GM12878 (cell line): ENCODE measurements around the gene TACC2. TPM values are rescaled to one million over a fixed set of nuclear protein-coding genes. Genes with fewer than 3 reads are reported as not detected.

Source experiments
- ATAC-seq: fragments of 200-7000 bp; cut with Tn5 transposase; 3 replicates; pipeline ENCODE4 v1.9.1; 2020; ENCODE audit warnings: mild to moderate bottlenecking, moderate library complexity
- BruUV-seq: library from RNA; stranded (reverse); fragments of 400-500 nt; replicated peaks from 2 replicates; lab custom pipeline; 2021; lab: Mats Ljungman, UMichigan
- CTCF ChIA-PET: fragments of 300-600 bp; sonication (Branson Sonifier 250); formaldehyde crosslinking; extraction: SDS; loops from one replicate; lab custom pipeline; 2021; ENCODE audit warnings: inconsistent platforms; lab: Yijun Ruan, JAX
- POLR2A ChIA-PET: fragments of 350-600 bp; formaldehyde crosslinking; extraction: SDS; loops from one replicate; lab custom pipeline; 2021; ENCODE audit warnings: inconsistent platforms; lab: Charles Lee
- RAD21 ChIA-PET: fragments of 300-600 bp; sonication (Branson Sonifier 250); formaldehyde crosslinking; loops from one replicate; lab custom pipeline; 2023; ENCODE audit warnings: antibody characterized with exemption; ENCODE audit not compliant: unreplicated experiment; lab: Charles Lee
- SMC1A ChIA-PET: fragments of 300-600 bp; sonication (Branson Sonifier 250); formaldehyde crosslinking; loops from one replicate; lab custom pipeline; 2023; ENCODE audit not compliant: unreplicated experiment, uncharacterized antibody; lab: Charles Lee
- DNase-seq: peaks from one replicate; pipeline ENCODE4 v3.0.0-alpha.2; 2011; ENCODE audit warnings: low read depth, low spot score
- FAIRE-seq: peaks from 3 replicates; lab custom pipeline; 2011; peaks lifted over from hg19 to GRCh38; lab: Jason Lieb, UNC
- H2AFZ ChIP-seq: 2 replicates; pipeline ENCODE4 v1.6.0; 2011; ENCODE audit warnings: low read depth, low read length, control low read depth; ENCODE audit not compliant: control insufficient read depth
- H3K27ac ChIP-seq: 2 replicates; pipeline ENCODE4 v1.5.1; 2011; ENCODE audit warnings: control low read depth; ENCODE audit not compliant: control insufficient read depth, insufficient read depth
- H3K27me3 ChIP-seq, 2 experiments: replicated peaks in 1 of 2; 2 replicates each; pipeline versions ENCODE4 v1.6.0 to v1.6.1; 2011; ENCODE audit warnings: low read length in 1 of 2; ENCODE audit not compliant: control insufficient read depth in 2 of 2, insufficient read depth in 2 of 2
- H3K36me3 ChIP-seq, 2 experiments: 2 replicates each; pipeline ENCODE4 v1.5.1; 2011; ENCODE audit warnings: low read length in 1 of 2; ENCODE audit not compliant: control insufficient read depth in 2 of 2, insufficient read depth in 2 of 2
- H3K4me1 ChIP-seq: 2 replicates; pipeline ENCODE4 v1.6.1; 2011; ENCODE audit warnings: mild to moderate bottlenecking, low read length, moderate library complexity, mixed read lengths; ENCODE audit not compliant: control insufficient read depth, insufficient read depth
- H3K4me2 ChIP-seq: 2 replicates; pipeline ENCODE4 v1.6.0; 2011; ENCODE audit warnings: control low read depth; ENCODE audit not compliant: control insufficient read depth, insufficient read depth
- H3K4me3 ChIP-seq: fragments of 200-600 bp; sonication (generic); 2 replicates; pipeline ENCODE4 v1.5.1; 2016
- H3K79me2 ChIP-seq: 2 replicates; pipeline ENCODE4 v1.6.0; 2011; ENCODE audit warnings: low read length; ENCODE audit not compliant: control insufficient read depth, insufficient read depth
- H3K9ac ChIP-seq: 2 replicates; pipeline ENCODE4 v1.8.0; 2011; ENCODE audit warnings: low read length, control low read depth, mixed read lengths; ENCODE audit not compliant: control insufficient read depth, insufficient read depth
- H3K9me3 ChIP-seq: replicated peaks from 3 replicates; pipeline ENCODE4 v1.5.1; 2011; ENCODE audit warnings: mild to moderate bottlenecking, low read length; ENCODE audit not compliant: control insufficient read depth, insufficient read depth
- H4K20me1 ChIP-seq: 2 replicates; pipeline ENCODE4 v1.6.0; 2011; ENCODE audit not compliant: control insufficient read depth, insufficient read depth
- EED ChIP-seq: sonication (generic); IDR thresholded peaks from 2 replicates; pipeline ENCODE4 v1.6.1; 2016; ENCODE audit warnings: antibody characterized with exemption, low read depth
- HDAC2 ChIP-seq: fragments of 200-600 bp; sonication (generic); IDR thresholded peaks from 2 replicates; pipeline ENCODE4 v1.6.1; 2017
- WGBS: methylation state at CpG from one replicate; pipeline ENCODE4 v1.1.6; 2016; ENCODE audit warnings: low lambda C conversion rate; ENCODE audit not compliant: insufficient replicate concordance, insufficient coverage; ENCODE audit errors: missing lambda C conversion rate; 5-methylcytosine and 5-hydroxymethylcytosine counted together
- in situ Hi-C: fragments of 300-500 bp; cut with MboI; formaldehyde crosslinking; loops from 9 replicates; pipeline ENCODE4 v1.14.3; 2018; ENCODE audit warnings: mixed read lengths
- intact Hi-C: fragments of 100-400 bp; cut with micrococcal nuclease; formaldehyde crosslinking; loops from one replicate; pipeline ENCODE4 v1.14.2; 2022; ENCODE audit not compliant: unreplicated experiment
- polyA plus RNA-seq, 11 experiments: library from polyadenylated mRNA; depleted of rRNA in 4 of 11; unstranded in 6 of 11; stranded (reverse) in 5 of 11; fragments of >200 nt; fragmentation: Nextera tagmentation in 4 of 11; fragmentation: Illumina TruSeq in 1 of 11; extraction: Ambion mirVana in 4 of 11; extraction: Trizol in 1 of 11; gene quantifications; 1 replicate in 1 of 11; 2 replicates in 10 of 11; pipeline versions ENCODE4 v1.2.1 to v1.2.3, GENCODE V29; 2011 to 2016; ENCODE audit warnings: inconsistent platforms in 2 of 11, missing spikeins in 2 of 11, low read depth in 1 of 11
- total RNA-seq, 4 experiments: library from RNA; depleted of rRNA in 3 of 4; stranded (reverse); fragments of >200 nt in 3 of 4; fragmentation: Illumina TruSeq in 1 of 4; extraction: Trizol in 1 of 4; gene quantifications; 2 replicates each; pipeline versions ENCODE4 v1.2.1 to v1.2.3, GENCODE V29; 2013 to 2021
- TF ChIP-seq, protein P1 (sequence below): fragments of 450-650 bp; IDR thresholded peaks from 2 replicates; pipeline ENCODE4 v1.6.1; 2016; ENCODE audit warnings: mild to moderate bottlenecking, moderate library complexity, borderline replicate concordance
- TF ChIP-seq, protein P2 (sequence below): fragments of 450-650 bp; IDR thresholded peaks from 2 replicates; pipeline ENCODE4 v1.6.1; 2017; ENCODE audit warnings: mild to moderate bottlenecking, moderate library complexity

The TACC2 gene
- total and polyA plus RNA-seq, 10 of the 15 experiments (the other 5 are each of a cell fraction or from before 2014, with no cell fraction given) = 0.07 to 0.64 (median 0.13) TPM; not detected in 5

DNA sequence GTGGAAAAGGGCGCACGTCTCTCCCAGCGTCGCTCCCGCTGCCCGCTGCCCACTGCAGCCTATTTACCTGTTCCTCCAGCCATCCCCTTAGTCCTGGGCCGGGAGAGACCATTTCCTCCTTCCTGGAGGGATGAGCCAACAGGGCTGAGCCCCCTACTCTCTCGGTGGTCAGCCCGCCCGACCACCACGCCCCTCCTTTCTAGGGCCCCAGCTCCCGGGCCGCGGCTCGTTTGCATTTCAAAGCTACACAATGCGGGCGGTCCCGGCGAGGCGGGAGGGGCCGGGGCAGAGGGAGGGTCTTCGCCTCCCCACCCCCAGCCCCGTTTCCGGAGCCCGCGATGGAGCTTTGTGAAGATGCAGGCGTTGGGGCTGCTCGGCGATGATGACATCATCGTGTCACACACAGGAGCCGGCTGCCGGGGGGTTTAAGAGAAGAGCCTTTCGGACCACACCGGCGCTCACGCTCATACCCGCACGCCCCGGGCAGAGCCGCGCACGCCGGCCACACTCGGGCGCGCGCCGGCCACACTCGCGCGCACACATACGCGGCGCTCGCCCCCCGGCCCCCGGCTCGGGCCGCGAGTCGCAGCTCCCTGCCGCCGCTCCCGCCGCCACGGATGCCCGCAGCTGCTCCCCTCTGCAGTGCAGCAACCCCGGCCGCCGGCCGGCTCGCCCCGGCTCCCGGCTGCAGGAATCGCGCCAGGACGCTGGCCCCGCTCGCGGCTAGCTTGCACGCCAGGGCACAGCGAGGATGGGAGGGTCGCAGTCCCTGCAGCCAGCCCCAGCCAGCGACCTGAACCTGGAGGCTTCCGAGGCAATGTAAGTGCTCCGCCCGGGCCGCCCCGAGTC, 174.4 kb downstream of the TACC2 start:
- H3K79me2 ChIP-seq = no peaks in the 10 kb centered on the region
- POLR2A ChIA-PET = no interaction called here
- no peak for FAIRE-seq
- no peak overlapping the region for H3K27ac ChIP-seq
- H4K20me1 ChIP-seq = no peaks in the 10 kb centered on the region
- CTCF ChIA-PET = no interaction called here
- H3K9me3 ChIP-seq = no peaks in the 10 kb centered on the region
- RAD21 ChIA-PET = no interaction called here
- no peak overlapping the region for H2AFZ ChIP-seq
- peaks cover 14 to 24% of the 10 kb centered on the region in 2 experiments for H3K27me3 ChIP-seq
- 12% methylated on average over 62 of the region's 89 CpGs for WGBS
- H3K4me3 ChIP-seq = no peak overlapping the region
- no peak for TF ChIP-seq EED
- TF ChIP-seq, protein P1, sequence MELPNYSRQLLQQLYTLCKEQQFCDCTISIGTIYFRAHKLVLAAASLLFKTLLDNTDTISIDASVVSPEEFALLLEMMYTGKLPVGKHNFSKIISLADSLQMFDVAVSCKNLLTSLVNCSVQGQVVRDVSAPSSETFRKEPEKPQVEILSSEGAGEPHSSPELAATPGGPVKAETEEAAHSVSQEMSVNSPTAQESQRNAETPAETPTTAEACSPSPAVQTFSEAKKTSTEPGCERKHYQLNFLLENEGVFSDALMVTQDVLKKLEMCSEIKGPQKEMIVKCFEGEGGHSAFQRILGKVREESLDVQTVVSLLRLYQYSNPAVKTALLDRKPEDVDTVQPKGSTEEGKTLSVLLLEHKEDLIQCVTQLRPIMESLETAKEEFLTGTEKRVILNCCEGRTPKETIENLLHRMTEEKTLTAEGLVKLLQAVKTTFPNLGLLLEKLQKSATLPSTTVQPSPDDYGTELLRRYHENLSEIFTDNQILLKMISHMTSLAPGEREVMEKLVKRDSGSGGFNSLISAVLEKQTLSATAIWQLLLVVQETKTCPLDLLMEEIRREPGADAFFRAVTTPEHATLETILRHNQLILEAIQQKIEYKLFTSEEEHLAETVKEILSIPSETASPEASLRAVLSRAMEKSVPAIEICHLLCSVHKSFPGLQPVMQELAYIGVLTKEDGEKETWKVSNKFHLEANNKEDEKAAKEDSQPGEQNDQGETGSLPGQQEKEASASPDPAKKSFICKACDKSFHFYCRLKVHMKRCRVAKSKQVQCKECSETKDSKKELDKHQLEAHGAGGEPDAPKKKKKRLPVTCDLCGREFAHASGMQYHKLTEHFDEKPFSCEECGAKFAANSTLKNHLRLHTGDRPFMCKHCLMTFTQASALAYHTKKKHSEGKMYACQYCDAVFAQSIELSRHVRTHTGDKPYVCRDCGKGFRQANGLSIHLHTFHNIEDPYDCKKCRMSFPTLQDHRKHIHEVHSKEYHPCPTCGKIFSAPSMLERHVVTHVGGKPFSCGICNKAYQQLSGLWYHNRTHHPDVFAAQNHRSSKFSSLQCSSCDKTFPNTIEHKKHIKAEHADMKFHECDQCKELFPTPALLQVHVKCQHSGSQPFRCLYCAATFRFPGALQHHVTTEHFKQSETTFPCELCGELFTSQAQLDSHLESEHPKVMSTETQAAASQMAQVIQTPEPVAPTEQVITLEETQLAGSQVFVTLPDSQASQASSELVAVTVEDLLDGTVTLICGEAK = no peak
- TF ChIP-seq, protein P2, sequence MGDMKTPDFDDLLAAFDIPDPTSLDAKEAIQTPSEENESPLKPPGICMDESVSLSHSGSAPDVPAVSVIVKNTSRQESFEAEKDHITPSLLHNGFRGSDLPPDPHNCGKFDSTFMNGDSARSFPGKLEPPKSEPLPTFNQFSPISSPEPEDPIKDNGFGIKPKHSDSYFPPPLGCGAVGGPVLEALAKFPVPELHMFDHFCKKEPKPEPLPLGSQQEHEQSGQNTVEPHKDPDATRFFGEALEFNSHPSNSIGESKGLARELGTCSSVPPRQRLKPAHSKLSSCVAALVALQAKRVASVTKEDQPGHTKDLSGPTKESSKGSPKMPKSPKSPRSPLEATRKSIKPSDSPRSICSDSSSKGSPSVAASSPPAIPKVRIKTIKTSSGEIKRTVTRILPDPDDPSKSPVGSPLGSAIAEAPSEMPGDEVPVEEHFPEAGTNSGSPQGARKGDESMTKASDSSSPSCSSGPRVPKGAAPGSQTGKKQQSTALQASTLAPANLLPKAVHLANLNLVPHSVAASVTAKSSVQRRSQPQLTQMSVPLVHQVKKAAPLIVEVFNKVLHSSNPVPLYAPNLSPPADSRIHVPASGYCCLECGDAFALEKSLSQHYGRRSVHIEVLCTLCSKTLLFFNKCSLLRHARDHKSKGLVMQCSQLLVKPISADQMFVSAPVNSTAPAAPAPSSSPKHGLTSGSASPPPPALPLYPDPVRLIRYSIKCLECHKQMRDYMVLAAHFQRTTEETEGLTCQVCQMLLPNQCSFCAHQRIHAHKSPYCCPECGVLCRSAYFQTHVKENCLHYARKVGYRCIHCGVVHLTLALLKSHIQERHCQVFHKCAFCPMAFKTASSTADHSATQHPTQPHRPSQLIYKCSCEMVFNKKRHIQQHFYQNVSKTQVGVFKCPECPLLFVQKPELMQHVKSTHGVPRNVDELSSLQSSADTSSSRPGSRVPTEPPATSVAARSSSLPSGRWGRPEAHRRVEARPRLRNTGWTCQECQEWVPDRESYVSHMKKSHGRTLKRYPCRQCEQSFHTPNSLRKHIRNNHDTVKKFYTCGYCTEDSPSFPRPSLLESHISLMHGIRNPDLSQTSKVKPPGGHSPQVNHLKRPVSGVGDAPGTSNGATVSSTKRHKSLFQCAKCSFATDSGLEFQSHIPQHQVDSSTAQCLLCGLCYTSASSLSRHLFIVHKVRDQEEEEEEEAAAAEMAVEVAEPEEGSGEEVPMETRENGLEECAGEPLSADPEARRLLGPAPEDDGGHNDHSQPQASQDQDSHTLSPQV = no peak
- no peak for TF ChIP-seq HDAC2
- in situ Hi-C loops (no loop called here), intact Hi-C loops (no loop called here)
- no TSS peak for BruUV-seq
- H3K4me1 ChIP-seq = no peaks in the 10 kb centered on the region
- ATAC-seq = no peak
- H3K36me3 ChIP-seq = no peaks in the 10 kb centered on the region
- no peak overlapping the region for H3K4me2 ChIP-seq
- SMC1A ChIA-PET = no interaction called here
- no peak for DNase-seq
- H3K9ac ChIP-seq = no peak overlapping the region
